Gastrocnemius medialis (tissue), 4 donors: Measurements from ENCODE around the gene PTPRJ.

Source experiments
- POLR2A ChIP-seq, 2 donors: fragments of 450-650 bp; IDR thresholded peaks; one replicate each; pipeline ENCODE4 v1.6.1; 2017; ENCODE audit warnings: antibody characterized with exemption in 2 of 2, mild to moderate bottlenecking in 2 of 2, moderate library complexity in 2 of 2
- TF ChIP-seq, protein P1 (sequence below), 5 experiments: fragments of 450-650 bp in 3 of 5; fragments of 200-600 bp in 2 of 5; sonication (generic) in 2 of 5; IDR thresholded peaks in 4 of 5; conservative IDR thresholded peaks in 1 of 5; 1 replicate in 4 of 5; 2 replicates in 1 of 5; pipeline ENCODE4 v1.5.1; 2016 to 2019; ENCODE audit warnings: antibody characterized with exemption in 5 of 5, mild to moderate bottlenecking in 3 of 5, moderate library complexity in 3 of 5

DNA sequence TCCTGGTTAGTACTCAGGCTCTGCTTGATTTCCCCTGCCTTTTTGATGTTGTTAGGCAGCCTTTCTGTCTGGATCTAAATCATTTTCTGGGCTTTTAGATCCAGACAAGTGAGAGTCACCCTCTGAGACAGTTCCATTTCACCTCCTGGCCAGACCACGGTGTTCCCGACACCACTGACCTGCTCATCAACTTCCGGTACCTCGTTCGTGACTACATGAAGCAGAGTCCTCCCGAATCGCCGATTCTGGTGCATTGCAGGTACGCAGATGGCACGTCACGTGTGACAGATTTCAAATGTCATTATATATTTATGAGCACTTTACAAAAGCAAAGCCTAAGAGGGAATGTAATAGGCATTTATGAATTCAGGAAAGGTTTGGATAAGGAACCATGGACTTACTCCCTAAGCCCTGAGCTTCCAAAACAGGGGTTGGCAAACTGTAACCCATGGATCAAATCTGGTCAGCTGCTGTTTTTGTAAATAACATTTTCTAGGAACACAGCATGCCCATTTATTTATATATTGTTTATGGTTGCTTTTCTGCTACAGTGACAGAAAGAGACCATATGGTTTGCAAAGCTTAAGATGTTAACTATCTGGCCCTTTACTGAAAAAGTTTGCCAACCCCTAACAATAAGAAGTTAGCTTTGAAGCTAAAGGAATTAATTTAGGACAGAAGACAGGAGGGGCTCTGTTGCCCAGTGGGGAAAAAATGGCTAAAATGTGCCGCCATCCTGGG lies 183.2 kb downstream of the PTPRJ start:
- TF ChIP-seq, protein P1, sequence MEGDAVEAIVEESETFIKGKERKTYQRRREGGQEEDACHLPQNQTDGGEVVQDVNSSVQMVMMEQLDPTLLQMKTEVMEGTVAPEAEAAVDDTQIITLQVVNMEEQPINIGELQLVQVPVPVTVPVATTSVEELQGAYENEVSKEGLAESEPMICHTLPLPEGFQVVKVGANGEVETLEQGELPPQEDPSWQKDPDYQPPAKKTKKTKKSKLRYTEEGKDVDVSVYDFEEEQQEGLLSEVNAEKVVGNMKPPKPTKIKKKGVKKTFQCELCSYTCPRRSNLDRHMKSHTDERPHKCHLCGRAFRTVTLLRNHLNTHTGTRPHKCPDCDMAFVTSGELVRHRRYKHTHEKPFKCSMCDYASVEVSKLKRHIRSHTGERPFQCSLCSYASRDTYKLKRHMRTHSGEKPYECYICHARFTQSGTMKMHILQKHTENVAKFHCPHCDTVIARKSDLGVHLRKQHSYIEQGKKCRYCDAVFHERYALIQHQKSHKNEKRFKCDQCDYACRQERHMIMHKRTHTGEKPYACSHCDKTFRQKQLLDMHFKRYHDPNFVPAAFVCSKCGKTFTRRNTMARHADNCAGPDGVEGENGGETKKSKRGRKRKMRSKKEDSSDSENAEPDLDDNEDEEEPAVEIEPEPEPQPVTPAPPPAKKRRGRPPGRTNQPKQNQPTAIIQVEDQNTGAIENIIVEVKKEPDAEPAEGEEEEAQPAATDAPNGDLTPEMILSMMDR (IDR thresholded peaks at IDR 0.05 in 4 of 5, conservative IDR thresholded peaks at IDR 0.05 in 1 of 5), result no peak
- TF ChIP-seq POLR2A (IDR thresholded peaks at IDR 0.05), result no peak
